Measurements from ENCODE around the gene PLAC1.

Gene PLAC1

GRCh38 chrX:134600714-134601113 is 57.6 kb downstream of the PLAC1 start:
- Histone ChIP-seq H3K9ac (ENCODE audit: low read length) (no peak overlapping the region), H3K4me1 (ENCODE audit: control insufficient read depth, insufficient read depth, low read length) (peaks cover 9% of the 10 kb centered on the region), H3K27me3 (ENCODE audit: control insufficient read depth, insufficient read depth, low read length) (no peaks in the 10 kb centered on the region), H3K36me3 (ENCODE audit: control insufficient read depth, insufficient read depth, low read length) (no peaks in the 10 kb centered on the region), H3K9me3 (ENCODE audit: control insufficient read depth, low read length) (no peaks in the 10 kb centered on the region), H3K4me3 (ENCODE audit: low read length) (no peak overlapping the region)

- no peaks in the 10 kb centered on the region for H3K36me3 ChIP-seq (ENCODE audit: control insufficient read depth, insufficient read depth, low read length)
- H3K4me3 ChIP-seq (ENCODE audit: low read length), result no peak overlapping the region
- no peak overlapping the region for H3K9ac ChIP-seq (ENCODE audit: low read length)
- peaks cover 2% of the 10 kb centered on the region for H3K4me1 ChIP-seq (ENCODE audit: control insufficient read depth, insufficient read depth, low read length)
- no peaks in the 10 kb centered on the region for H3K27me3 ChIP-seq (ENCODE audit: control insufficient read depth, insufficient read depth, low read length)
- H3K9me3 ChIP-seq (ENCODE audit: control insufficient read depth, low read length), result no peaks in the 10 kb centered on the region
Measured at GRCh38 chrX:134599184-134599914, 58.9 kb downstream of the PLAC1 start.

GRCh38 chrX:134592303-134592702 is 66.0 kb downstream of the PLAC1 start:
- Histone ChIP-seq H3K4me3 (ENCODE audit: low read length) (no peak overlapping the region), H3K9me3 (ENCODE audit: control insufficient read depth, low read length) (no peaks in the 10 kb centered on the region), H3K9ac (ENCODE audit: low read length) (no peak overlapping the region), H3K36me3 (ENCODE audit: control insufficient read depth, insufficient read depth, low read length) (no peaks in the 10 kb centered on the region), H3K27me3 (ENCODE audit: control insufficient read depth, insufficient read depth, low read length) (no peaks in the 10 kb centered on the region), H3K4me1 (ENCODE audit: control insufficient read depth, insufficient read depth, low read length) (no peaks in the 10 kb centered on the region)

- Histone ChIP-seq H3K9ac (ENCODE audit: low read length) (no peak overlapping the region), H3K4me3 (ENCODE audit: low read length) (no peak overlapping the region), H3K9me3 (ENCODE audit: control insufficient read depth, low read length) (no peaks in the 10 kb centered on the region), H3K4me1 (ENCODE audit: control insufficient read depth, insufficient read depth, low read length) (no peaks in the 10 kb centered on the region), H3K36me3 (ENCODE audit: control insufficient read depth, insufficient read depth, low read length) (no peaks in the 10 kb centered on the region), H3K27me3 (ENCODE audit: control insufficient read depth, insufficient read depth, low read length) (no peaks in the 10 kb centered on the region)
Measured at GRCh38 chrX:134591502-134591901, 66.8 kb downstream of the PLAC1 start.

GRCh38 chrX:134588806-134589205 is 69.5 kb downstream of the PLAC1 start:
- Histone ChIP-seq H3K9me3 (ENCODE audit: control insufficient read depth, low read length) (no peaks in the 10 kb centered on the region), H3K9ac (ENCODE audit: low read length) (no peak overlapping the region), H3K27me3 (ENCODE audit: control insufficient read depth, insufficient read depth, low read length) (no peaks in the 10 kb centered on the region), H3K4me1 (ENCODE audit: control insufficient read depth, insufficient read depth, low read length) (no peaks in the 10 kb centered on the region), H3K36me3 (ENCODE audit: control insufficient read depth, insufficient read depth, low read length) (no peaks in the 10 kb centered on the region), H3K4me3 (ENCODE audit: low read length) (no peak overlapping the region)

- H3K9ac ChIP-seq (ENCODE audit: low read length), result no peak overlapping the region
- H3K4me3 ChIP-seq (ENCODE audit: low read length), result no peak overlapping the region
- no peaks in the 10 kb centered on the region for H3K36me3 ChIP-seq (ENCODE audit: control insufficient read depth, insufficient read depth, low read length)
- H3K9me3 ChIP-seq (ENCODE audit: control insufficient read depth, low read length), result no peaks in the 10 kb centered on the region
- H3K27me3 ChIP-seq (ENCODE audit: control insufficient read depth, insufficient read depth, low read length), result no peaks in the 10 kb centered on the region
- H3K4me1 ChIP-seq (ENCODE audit: control insufficient read depth, insufficient read depth, low read length), result no peaks in the 10 kb centered on the region
Measured at GRCh38 chrX:134580907-134581306, 77.4 kb downstream of the PLAC1 start.

GRCh38 chrX:134573683-134574035 is 84.6 kb downstream of the PLAC1 start:
- Histone ChIP-seq H3K4me1 (ENCODE audit: control insufficient read depth, insufficient read depth, low read length) (no peaks in the 10 kb centered on the region), H3K9ac (ENCODE audit: low read length) (no peak overlapping the region), H3K36me3 (ENCODE audit: control insufficient read depth, insufficient read depth, low read length) (no peaks in the 10 kb centered on the region), H3K4me3 (ENCODE audit: low read length) (no peak overlapping the region), H3K9me3 (ENCODE audit: control insufficient read depth, low read length) (no peaks in the 10 kb centered on the region), H3K27me3 (ENCODE audit: control insufficient read depth, insufficient read depth, low read length) (no peaks in the 10 kb centered on the region)

- H3K4me1 ChIP-seq (ENCODE audit: control insufficient read depth, insufficient read depth, low read length), result no peaks in the 10 kb centered on the region
- H3K4me3 ChIP-seq (ENCODE audit: low read length), result no peak overlapping the region
- no peak overlapping the region for H3K9ac ChIP-seq (ENCODE audit: low read length)
- H3K27me3 ChIP-seq (ENCODE audit: control insufficient read depth, insufficient read depth, low read length), result no peaks in the 10 kb centered on the region
- H3K36me3 ChIP-seq (ENCODE audit: control insufficient read depth, insufficient read depth, low read length), result no peaks in the 10 kb centered on the region
- H3K9me3 ChIP-seq (ENCODE audit: control insufficient read depth, low read length), result no peaks in the 10 kb centered on the region
Measured at GRCh38 chrX:134572816-134573682, 85.2 kb downstream of the PLAC1 start.

- Histone ChIP-seq H3K4me3 (ENCODE audit: low read length) (no peak overlapping the region), H3K4me1 (ENCODE audit: control insufficient read depth, insufficient read depth, low read length) (no peaks in the 10 kb centered on the region), H3K27me3 (ENCODE audit: control insufficient read depth, insufficient read depth, low read length) (no peaks in the 10 kb centered on the region), H3K9me3 (ENCODE audit: control insufficient read depth, low read length) (no peaks in the 10 kb centered on the region), H3K9ac (ENCODE audit: low read length) (no peak overlapping the region), H3K36me3 (ENCODE audit: control insufficient read depth, insufficient read depth, low read length) (no peaks in the 10 kb centered on the region)
Measured at GRCh38 chrX:134571796-134572195, 86.5 kb downstream of the PLAC1 start.

- no peak overlapping the region for H3K4me3 ChIP-seq (ENCODE audit: low read length)
Measured at GRCh38 chrX:134570899-134571298, 87.4 kb downstream of the PLAC1 start.

GRCh38 chrX:134570509-134570846 is 87.8 kb downstream of the PLAC1 start:
- no peak overlapping the region for H3K4me3 ChIP-seq (ENCODE audit: low read length)
- no peaks in the 10 kb centered on the region for H3K36me3 ChIP-seq (ENCODE audit: control insufficient read depth, insufficient read depth, low read length)
- no peak overlapping the region for H3K9ac ChIP-seq (ENCODE audit: low read length)
- H3K4me1 ChIP-seq (ENCODE audit: control insufficient read depth, insufficient read depth, low read length), result no peaks in the 10 kb centered on the region
- H3K9me3 ChIP-seq (ENCODE audit: control insufficient read depth, low read length), result no peaks in the 10 kb centered on the region
- H3K27me3 ChIP-seq (ENCODE audit: control insufficient read depth, insufficient read depth, low read length), result no peaks in the 10 kb centered on the region

More at GRCh38 chrX:134570899-134571298, 87.4 kb downstream of the PLAC1 start:
- Histone ChIP-seq H3K4me1 (ENCODE audit: control insufficient read depth, insufficient read depth, low read length) (no peaks in the 10 kb centered on the region), H3K27me3 (ENCODE audit: control insufficient read depth, insufficient read depth, low read length) (no peaks in the 10 kb centered on the region), H3K9me3 (ENCODE audit: control insufficient read depth, low read length) (no peaks in the 10 kb centered on the region), H3K9ac (ENCODE audit: low read length) (no peak overlapping the region), H3K36me3 (ENCODE audit: control insufficient read depth, insufficient read depth, low read length) (no peaks in the 10 kb centered on the region)

- Histone ChIP-seq H3K27me3 (ENCODE audit: control insufficient read depth, insufficient read depth, low read length) (no peaks in the 10 kb centered on the region), H3K4me3 (ENCODE audit: low read length) (no peak overlapping the region), H3K4me1 (ENCODE audit: control insufficient read depth, insufficient read depth, low read length) (no peaks in the 10 kb centered on the region), H3K36me3 (ENCODE audit: control insufficient read depth, insufficient read depth, low read length) (no peaks in the 10 kb centered on the region), H3K9me3 (ENCODE audit: control insufficient read depth, low read length) (no peaks in the 10 kb centered on the region), H3K9ac (ENCODE audit: low read length) (no peak overlapping the region)
Measured at GRCh38 chrX:134569306-134569705, 89.0 kb downstream of the PLAC1 start.

Measured in mucosa of stomach (tissue), 1 donor.